Smooth muscle cell (in vitro differentiated cells): Measurements from ENCODE around the gene GGT1. TPM values are rescaled to one million over a fixed set of nuclear protein-coding genes. Genes with fewer than 3 reads are reported as not detected.
"Not testable (repeated sequence)": the region's sequence is repeated elsewhere in the genome, so short reads cannot be mapped to it uniquely, and the experiment has no call there.

Experiments
- DNase-seq: peaks from one replicate; lab custom pipeline; 2025; ENCODE audit not compliant: unreplicated experiment; lab: John Stamatoyannopoulos, UW
- H2AFZ ChIP-seq: fragments of 200-600 bp; sonication (generic); 2 replicates; pipeline ENCODE4 v1.6.0; 2016; ENCODE audit warnings: antibody characterized with exemption, low read depth, mild to moderate bottlenecking
- H3F3A ChIP-seq: fragments of 200-600 bp; sonication (generic); 2 replicates; pipeline ENCODE4 v1.6.0; 2017; ENCODE audit warnings: antibody characterized with exemption, low read depth
- H3K27ac ChIP-seq: fragments of 200-600 bp; sonication (generic); 2 replicates; pipeline ENCODE4 v1.5.1; 2016; ENCODE audit warnings: low read depth, mild to moderate bottlenecking
- H3K27me3 ChIP-seq: fragments of 200-600 bp; sonication (generic); 2 replicates; pipeline ENCODE4 v1.6.1; 2016; ENCODE audit warnings: low read depth, mild to moderate bottlenecking
- H3K36me3 ChIP-seq: fragments of 200-600 bp; sonication (generic); 2 replicates; pipeline ENCODE4 v1.5.1; 2016; ENCODE audit warnings: low read depth
- H3K4me1 ChIP-seq: fragments of 200-600 bp; sonication (generic); 2 replicates; pipeline ENCODE4 v1.5.1; 2016; ENCODE audit warnings: low read depth
- H3K4me2 ChIP-seq: fragments of 200-600 bp; sonication (generic); 2 replicates; pipeline ENCODE4 v1.6.0; 2016; ENCODE audit warnings: mild to moderate bottlenecking
- H3K4me3 ChIP-seq: fragments of 200-600 bp; sonication (generic); 2 replicates; pipeline ENCODE4 v1.5.1; 2016; ENCODE audit warnings: mild to moderate bottlenecking
- H3K79me2 ChIP-seq: fragments of 200-600 bp; sonication (generic); 2 replicates; pipeline ENCODE4 v1.6.0; 2016; ENCODE audit warnings: low read depth, mild to moderate bottlenecking
- H3K9ac ChIP-seq: fragments of 200-600 bp; sonication (generic); 2 replicates; pipeline ENCODE4 v1.6.0; 2016; ENCODE audit warnings: low read depth
- H3K9me3 ChIP-seq: fragments of 200-600 bp; sonication (generic); replicated peaks from 2 replicates; pipeline ENCODE4 v1.5.1; 2016; ENCODE audit warnings: low read depth
- H4K20me1 ChIP-seq: fragments of 200-600 bp; sonication (generic); 2 replicates; pipeline ENCODE4 v1.6.0; 2016; ENCODE audit warnings: low read depth
- CTCF ChIP-seq: fragments of 200-600 bp; sonication (generic); IDR thresholded peaks from 2 replicates; pipeline ENCODE4 v1.5.1; 2017; ENCODE audit warnings: borderline replicate concordance, mild to moderate bottlenecking, antibody characterized with exemption; ENCODE audit not compliant: insufficient read depth, poor library complexity, severe bottlenecking
- WGBS: methylation state at CpG from one replicate; pipeline ENCODE4 v1.1.7; 2016; ENCODE audit warnings: low lambda C conversion rate; 5-methylcytosine and 5-hydroxymethylcytosine counted together
- polyA plus RNA-seq: library from polyadenylated mRNA; unstranded; fragments of >200 nt; fragmentation: Nextera tagmentation; extraction: Ambion mirVana; gene quantifications from 2 replicates; pipeline ENCODE4 v1.2.1, GENCODE V29; 2016
- total RNA-seq: library from RNA; depleted of rRNA; stranded (reverse); fragments of >200 nt; gene quantifications from 2 replicates; pipeline ENCODE4 v1.2.3, GENCODE V29; 2014

The GGT1 gene
- total and polyA plus RNA-seq, 2 experiments from 2014 or later: 28.4 to 55.5 TPM

GRCh38 chr22:24601217-24602104 is 1.5 kb upstream of the GGT1 start:
- no peak for TF ChIP-seq CTCF
- no peak for DNase-seq
- Histone ChIP-seq H2AFZ (no peak overlapping the region), H3K9me3 (no peaks in the 10 kb centered on the region), H3F3A (no peaks in the 10 kb centered on the region), H3K27me3 (no peaks in the 10 kb centered on the region), H3K4me1 (peaks cover 12% of the 10 kb centered on the region), H3K4me3 (no peak overlapping the region), H3K27ac (no peak overlapping the region), H3K36me3 (no peaks in the 10 kb centered on the region), H4K20me1 (no peaks in the 10 kb centered on the region), H3K9ac (no peak overlapping the region), H3K79me2 (no peaks in the 10 kb centered on the region), H3K4me2 (no peak overlapping the region)
- 92% methylated on average over 11 of the region's 12 CpGs for WGBS

GRCh38 chr22:24602105-24602749 is 766 bp upstream of the GGT1 start:
- H3K4me1 ChIP-seq: peaks cover 12% of the 10 kb centered on the region
- H3K27ac ChIP-seq, H3K9me3 ChIP-seq, H3K36me3 ChIP-seq, H3F3A ChIP-seq, H3K4me3 ChIP-seq, H3K79me2 ChIP-seq, H3K27me3 ChIP-seq, H2AFZ ChIP-seq, H3K4me2 ChIP-seq, H3K9ac ChIP-seq, DNase-seq, H4K20me1 ChIP-seq: not testable (repeated sequence)
- 95% methylated on average over 11 of the region's 11 CpGs for WGBS

- not testable (repeated sequence) for H3F3A ChIP-seq, H2AFZ ChIP-seq, H3K79me2 ChIP-seq, DNase-seq, H3K9ac ChIP-seq, H4K20me1 ChIP-seq, H3K9me3 ChIP-seq, H3K36me3 ChIP-seq, H3K27me3 ChIP-seq
- Histone ChIP-seq H3K27ac (peak overlapping the region; percentile 60), H3K4me1 (peaks cover 12% of the 10 kb centered on the region), H3K4me2 (peak overlapping the region; percentile 82), H3K4me3 (peak overlapping the region; percentile 43)
- WGBS: 16% methylated on average over 14 of the region's 18 CpGs
- peak; percentile 15 for TF ChIP-seq CTCF
Measured at GRCh38 chr22:24603770-24604629, 1.0 kb downstream of the GGT1 start.

- H3K4me1 ChIP-seq: peaks cover 12% of the 10 kb centered on the region
- not testable (repeated sequence) for H3K4me2 ChIP-seq, H3K36me3 ChIP-seq, H3K27ac ChIP-seq, H3F3A ChIP-seq, H3K79me2 ChIP-seq, DNase-seq, H4K20me1 ChIP-seq, H3K9me3 ChIP-seq, H2AFZ ChIP-seq, H3K4me3 ChIP-seq, H3K27me3 ChIP-seq, H3K9ac ChIP-seq
- 37% methylated on average over 2 of the region's 2 CpGs for WGBS
Measured at GRCh38 chr22:24606340-24606739, 3.3 kb downstream of the GGT1 start.

GRCh38 chr22:24607429-24607983 is 4.5 kb downstream of the GGT1 start:
- not testable (repeated sequence) for H3F3A ChIP-seq, H3K4me3 ChIP-seq, H3K9ac ChIP-seq, H3K36me3 ChIP-seq, H3K27ac ChIP-seq, H3K27me3 ChIP-seq, H3K4me2 ChIP-seq, DNase-seq, H2AFZ ChIP-seq, H4K20me1 ChIP-seq, H3K79me2 ChIP-seq, H3K9me3 ChIP-seq
- WGBS: 86% methylated on average over 18 of the region's 18 CpGs
- H3K4me1 ChIP-seq: peaks cover 12% of the 10 kb centered on the region

GRCh38 chr22:24608327-24608726 is 5.3 kb downstream of the GGT1 start:
- not testable (repeated sequence) for H3K4me1 ChIP-seq, H3K36me3 ChIP-seq, H2AFZ ChIP-seq, H3K9ac ChIP-seq, H3K4me2 ChIP-seq, H3K79me2 ChIP-seq, H3K4me3 ChIP-seq, H3K27ac ChIP-seq, H3K9me3 ChIP-seq, H3K27me3 ChIP-seq, DNase-seq, H4K20me1 ChIP-seq, H3F3A ChIP-seq
- 95% methylated on average over 6 of the region's 6 CpGs for WGBS
